ENCODE data around the gene FGD2. TPM values are rescaled to one million over a fixed set of nuclear protein-coding genes. Genes with fewer than 3 reads are reported as not detected.

Gene FGD2
- total and polyA plus RNA-seq, 2 of the 4 experiments (the other 2 are of a cell fraction): 0.07 TPM; not detected in 1

GRCh38 chr6:37027811-37028469 is 22.5 kb downstream of the FGD2 start:
- BruUV-seq (replicated peaks): no TSS peak
- H2AK9ac ChIP-seq (replicated peaks; ENCODE audit: low read depth, low read length, poor library complexity): peak overlapping the region; percentile 50
- no peak overlapping the region for H3K4ac ChIP-seq (ENCODE audit: low read depth, low read length)
- no peak overlapping the region for H2AFZ ChIP-seq (replicated peaks; ENCODE audit: low read length, poor library complexity)
- dilution Hi-C loops (cut with HindIII; ENCODE audit: low sequenced_read_pairs, unreplicated experiment): no loop called here
- no peak overlapping the region for H2BK5ac ChIP-seq (ENCODE audit: low read depth, low read length, poor library complexity, severe bottlenecking)
- H3K79me1 ChIP-seq (ENCODE audit: low read depth in 1 of 2, low read length in 2 of 2): no peaks in the 10 kb centered on the region
- no peak overlapping the region for H3K4me3 ChIP-seq (ENCODE audit: insufficient read depth, low read depth, low read length)
- H3K9me3 ChIP-seq (ENCODE audit: control insufficient read depth, insufficient read depth, low read length): no peaks in the 10 kb centered on the region
- no peak overlapping the region for H2BK20ac ChIP-seq (ENCODE audit: low read depth, low read length)
- 78% methylated on average over 4 of the region's 17 CpGs; no CpG with 5 or more reads in 1 of the 2 experiments for WGBS, 2 experiments (ENCODE audit: extremely low coverage in 2 of 2, insufficient read length in 1 of 2)
- no peak overlapping the region for H4K8ac ChIP-seq (ENCODE audit: low read depth in 2 of 2, low read length in 2 of 2)
- no peak overlapping the region for H3K14ac ChIP-seq (replicated peaks; ENCODE audit: low read depth, low read length)
- intact Hi-C loops (cut with micrococcal nuclease): no loop called here
- DNase-seq: no peak
- no peaks in the 10 kb centered on the region for H4K20me1 ChIP-seq (ENCODE audit: insufficient read depth, low read length)
- no peak for ATAC-seq (ENCODE audit: low read depth)
- H3K23ac ChIP-seq (ENCODE audit: low read depth, low read length): no peak overlapping the region
- no peak overlapping the region for H3K18ac ChIP-seq (ENCODE audit: low read depth, low read length)
- no peak overlapping the region for H2AK5ac ChIP-seq (ENCODE audit: low read depth, low read length)
- no peak overlapping the region for H4K5ac ChIP-seq (ENCODE audit: low read depth, low read length)
- H3K9me1 ChIP-seq (ENCODE audit: insufficient read depth, low read length): no peaks in the 10 kb centered on the region
- H4K91ac ChIP-seq (ENCODE audit: insufficient read depth, low read depth, low read length): no peak overlapping the region
- H3K27ac ChIP-seq (ENCODE audit: insufficient read depth, low read length): no peak overlapping the region
- H3K9ac ChIP-seq (ENCODE audit: low read depth, low read length): no peak overlapping the region
- no peak overlapping the region for H3K56ac ChIP-seq (ENCODE audit: extremely low read depth, insufficient read depth, low read length)
- H2BK15ac ChIP-seq (ENCODE audit: low read depth, low read length): no peak overlapping the region
- no peak overlapping the region for H3K4me2 ChIP-seq (ENCODE audit: low read depth, low read length)
- H3K27me3 ChIP-seq (ENCODE audit: control insufficient read depth, insufficient read depth, low read length): no peaks in the 10 kb centered on the region; the same call in 1 of the 2 replicates
- H2BK120ac ChIP-seq (ENCODE audit: low read depth, low read length): no peak overlapping the region
- TF ChIP-seq RFX5 (IDR thresholded peaks at IDR 0.05; ENCODE audit: low read depth, low read length) (no peak), MXI1 (IDR thresholded peaks at IDR 0.05; ENCODE audit: borderline replicate concordance, low read depth, low read length) (no peak), POLR2A (IDR thresholded peaks at IDR 0.05; ENCODE audit: low read depth, low read length) (no peak), CEBPB (IDR thresholded peaks at IDR 0.05; ENCODE audit: low read depth, low read length) (no peak), RCOR1 (IDR thresholded peaks at IDR 0.05; ENCODE audit: insufficient replicate concordance, low read length) (no peak), BHLHE40 (IDR thresholded peaks at IDR 0.05; ENCODE audit: low read depth, low read length) (no peak), FOS (IDR thresholded peaks at IDR 0.05; ENCODE audit: low read depth, low read length) (no peak), MAZ (IDR thresholded peaks at IDR 0.05; ENCODE audit: borderline replicate concordance, low read depth, low read length) (no peak), CTCF (conservative IDR thresholded peaks at IDR 0.05; ENCODE audit: low read depth, low read length) (no peak), SMC3 (IDR thresholded peaks at IDR 0.05; ENCODE audit: low read depth, low read length) (no peak), RAD21 (IDR thresholded peaks at IDR 0.05; ENCODE audit: low read length) (no peak), CHD1 (IDR thresholded peaks at IDR 0.05; ENCODE audit: low read depth, low read length) (no peak), NFE2L2 (IDR thresholded peaks at IDR 0.05; ENCODE audit: low read depth, low read length) (no peak), ELK1 (IDR thresholded peaks at IDR 0.05; ENCODE audit: borderline replicate concordance, low read depth, low read length) (no peak)
- TF ChIP-seq, protein P1, sequence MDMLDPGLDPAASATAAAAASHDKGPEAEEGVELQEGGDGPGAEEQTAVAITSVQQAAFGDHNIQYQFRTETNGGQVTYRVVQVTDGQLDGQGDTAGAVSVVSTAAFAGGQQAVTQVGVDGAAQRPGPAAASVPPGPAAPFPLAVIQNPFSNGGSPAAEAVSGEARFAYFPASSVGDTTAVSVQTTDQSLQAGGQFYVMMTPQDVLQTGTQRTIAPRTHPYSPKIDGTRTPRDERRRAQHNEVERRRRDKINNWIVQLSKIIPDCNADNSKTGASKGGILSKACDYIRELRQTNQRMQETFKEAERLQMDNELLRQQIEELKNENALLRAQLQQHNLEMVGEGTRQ (IDR thresholded peaks at IDR 0.05; ENCODE audit: low read depth, low read length): no peak
- H3K36me3 ChIP-seq (ENCODE audit: control insufficient read depth, insufficient read depth, low read length): no peaks in the 10 kb centered on the region
- POLR2A ChIA-PET (ENCODE audit: unreplicated experiment): no interaction called here
- in situ Hi-C loops (cut with MboI; ENCODE audit: low sequenced_read_pairs): no loop called here
- no peaks in the 10 kb centered on the region for H3K4me1 ChIP-seq (ENCODE audit: control insufficient read depth, insufficient read depth, low read length)
- CTCF ChIA-PET: interaction anchor here (1.7 kb wide), 1 partner anchor 182 kb away, joined by 17 read pairs; no protein-coding TSS in a partner anchor
